Lower leg skin (tissue), 3 donors: ENCODE data around the gene PYURF.

Source experiments
- CTCF ChIP-seq, 3 donors: fragments of 450-650 bp; IDR thresholded peaks; one replicate each; pipeline ENCODE4 v1.5.1; 2016; ENCODE audit warnings: antibody characterized with exemption in 3 of 3, mild to moderate bottlenecking in 3 of 3, moderate library complexity in 2 of 3
- POLR2A ChIP-seq, 2 donors: fragments of 450-650 bp; IDR thresholded peaks; one replicate each; pipeline ENCODE4 v1.6.1; 2016 to 2017; ENCODE audit warnings: antibody characterized with exemption in 2 of 2, mild to moderate bottlenecking in 1 of 2, moderate library complexity in 1 of 2

- no peak for TF ChIP-seq CTCF (IDR thresholded peaks at IDR 0.05)
- no peak for TF ChIP-seq POLR2A (IDR thresholded peaks at IDR 0.05)
Measured at GRCh38 chr4:88497859-88498409, 25.6 kb downstream of the PYURF start.
